Loucy (cell line): Measurements from ENCODE around the gene ASIC2.

Experiments used
- H2AFZ ChIP-seq: fragments of 200-600 bp; sonication (generic); 2 replicates; pipeline ENCODE4 v1.6.0; 2016; ENCODE audit warnings: antibody characterized with exemption, mild to moderate bottlenecking, low read length, moderate library complexity
- H3F3A ChIP-seq: fragments of 200-600 bp; 2 replicates; pipeline ENCODE4 v1.6.0; 2016; ENCODE audit warnings: antibody characterized with exemption, low read depth, mild to moderate bottlenecking
- H3K27me3 ChIP-seq: fragments of 200-600 bp; sonication (generic); 2 replicates; pipeline ENCODE4 v1.6.1; 2014; ENCODE audit warnings: low read length, mild to moderate bottlenecking; ENCODE audit not compliant: insufficient read depth, poor library complexity, severe bottlenecking
- H3K36me3 ChIP-seq: fragments of 200-600 bp; sonication (generic); 2 replicates; pipeline ENCODE4 v1.6.1; 2016; ENCODE audit warnings: low read length; ENCODE audit not compliant: insufficient read depth
- H3K4me1 ChIP-seq: fragments of 200-600 bp; sonication (generic); 2 replicates; pipeline ENCODE4 v1.5.1; 2014; ENCODE audit warnings: low read length, mild to moderate bottlenecking; ENCODE audit not compliant: insufficient read depth, poor library complexity, severe bottlenecking
- H3K4me2 ChIP-seq: fragments of 200-600 bp; sonication (generic); 2 replicates; pipeline ENCODE4 v1.6.0; 2014; ENCODE audit warnings: antibody characterized with exemption, low read length, low read depth, mild to moderate bottlenecking; ENCODE audit not compliant: poor library complexity, severe bottlenecking
- H3K4me3 ChIP-seq: fragments of 200-600 bp; sonication (generic); 2 replicates; pipeline ENCODE4 v1.5.1; 2014; ENCODE audit warnings: low read length, mild to moderate bottlenecking, mixed read lengths; ENCODE audit not compliant: poor library complexity, severe bottlenecking
- H3K79me2 ChIP-seq: fragments of 200-600 bp; sonication (generic); 2 replicates; pipeline ENCODE4 v1.6.1; 2014; ENCODE audit warnings: low read length; ENCODE audit not compliant: insufficient read depth
- H3K9ac ChIP-seq: fragments of 200-600 bp; sonication (generic); 2 replicates; pipeline ENCODE4 v1.6.0; 2014; ENCODE audit warnings: mild to moderate bottlenecking, low read depth, low read length, moderate library complexity; ENCODE audit not compliant: poor library complexity, severe bottlenecking
- H3K9me2 ChIP-seq: fragments of 200-600 bp; sonication (generic); replicated peaks from 2 replicates; pipeline ENCODE4 v1.6.1; 2016; ENCODE audit warnings: low read depth, low read length, mixed read lengths
- H3K9me3 ChIP-seq: fragments of 200-600 bp; sonication (generic); 2 replicates; pipeline ENCODE4 v1.6.1; 2014; ENCODE audit warnings: mild to moderate bottlenecking, antibody characterized with exemption, low read length, low read depth; ENCODE audit not compliant: insufficient read depth
- H4K20me1 ChIP-seq: fragments of 200-600 bp; sonication (generic); 2 replicates; pipeline ENCODE4 v1.6.0; 2014; ENCODE audit warnings: antibody characterized with exemption, low read length, mild to moderate bottlenecking; ENCODE audit not compliant: insufficient read depth, poor library complexity, severe bottlenecking
- EZH2phosphoT487 ChIP-seq: fragments of 200-600 bp; IDR thresholded peaks from 2 replicates; pipeline ENCODE4 v1.6.1; 2018; ENCODE audit warnings: antibody characterized with exemption, mild to moderate bottlenecking, moderate library complexity, borderline replicate concordance
- TF ChIP-seq, protein P1 (sequence below): fragments of 200-600 bp; sonication (generic); conservative IDR thresholded peaks from 2 replicates; pipeline ENCODE4 v1.5.1; 2014; ENCODE audit warnings: mild to moderate bottlenecking, antibody characterized with exemption, low read length

Gene ASIC2

DNA sequence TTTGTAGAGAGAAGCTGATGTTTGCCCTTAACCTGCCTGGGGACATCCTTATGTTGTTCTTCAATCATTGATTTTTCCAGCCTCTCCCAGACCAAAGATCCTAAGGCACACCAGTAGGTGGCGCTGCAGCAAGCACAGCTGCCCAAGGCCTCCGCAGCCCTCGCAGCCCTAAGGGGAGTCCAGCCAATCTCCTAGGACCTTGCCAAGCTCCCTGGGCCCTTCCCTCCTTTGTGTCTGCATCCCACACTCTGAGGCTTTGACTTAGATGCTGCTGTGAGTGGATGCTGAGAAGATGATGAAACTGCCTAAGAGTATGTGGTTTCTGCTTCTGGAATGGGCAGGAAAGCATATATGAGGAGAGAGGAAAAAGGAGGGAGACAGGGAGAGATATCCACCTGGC, 254.4 kb downstream of the ASIC2 start:
- no peaks in the 10 kb centered on the region for H3K9me2 ChIP-seq
- TF ChIP-seq, protein P1, sequence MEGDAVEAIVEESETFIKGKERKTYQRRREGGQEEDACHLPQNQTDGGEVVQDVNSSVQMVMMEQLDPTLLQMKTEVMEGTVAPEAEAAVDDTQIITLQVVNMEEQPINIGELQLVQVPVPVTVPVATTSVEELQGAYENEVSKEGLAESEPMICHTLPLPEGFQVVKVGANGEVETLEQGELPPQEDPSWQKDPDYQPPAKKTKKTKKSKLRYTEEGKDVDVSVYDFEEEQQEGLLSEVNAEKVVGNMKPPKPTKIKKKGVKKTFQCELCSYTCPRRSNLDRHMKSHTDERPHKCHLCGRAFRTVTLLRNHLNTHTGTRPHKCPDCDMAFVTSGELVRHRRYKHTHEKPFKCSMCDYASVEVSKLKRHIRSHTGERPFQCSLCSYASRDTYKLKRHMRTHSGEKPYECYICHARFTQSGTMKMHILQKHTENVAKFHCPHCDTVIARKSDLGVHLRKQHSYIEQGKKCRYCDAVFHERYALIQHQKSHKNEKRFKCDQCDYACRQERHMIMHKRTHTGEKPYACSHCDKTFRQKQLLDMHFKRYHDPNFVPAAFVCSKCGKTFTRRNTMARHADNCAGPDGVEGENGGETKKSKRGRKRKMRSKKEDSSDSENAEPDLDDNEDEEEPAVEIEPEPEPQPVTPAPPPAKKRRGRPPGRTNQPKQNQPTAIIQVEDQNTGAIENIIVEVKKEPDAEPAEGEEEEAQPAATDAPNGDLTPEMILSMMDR: peak; percentile 58
- no peak for TF ChIP-seq EZH2phosphoT487
- H3K4me1 ChIP-seq: no peaks in the 10 kb centered on the region
- no peaks in the 10 kb centered on the region for H3K36me3 ChIP-seq
- H3K9ac ChIP-seq: no peak overlapping the region
- H3K4me3 ChIP-seq: no peak overlapping the region
- H3K4me2 ChIP-seq: no peak overlapping the region
- H3F3A ChIP-seq: no peaks in the 10 kb centered on the region
- no peaks in the 10 kb centered on the region for H3K79me2 ChIP-seq
- no peak overlapping the region for H2AFZ ChIP-seq
- H4K20me1 ChIP-seq: no peaks in the 10 kb centered on the region
- no peaks in the 10 kb centered on the region for H3K9me3 ChIP-seq
- H3K27me3 ChIP-seq: no peaks in the 10 kb centered on the region

- H2AFZ ChIP-seq: no peak overlapping the region
- no peaks in the 10 kb centered on the region for H3K4me1 ChIP-seq
- H3K36me3 ChIP-seq: no peaks in the 10 kb centered on the region
- H3K4me3 ChIP-seq: no peak overlapping the region
- no peaks in the 10 kb centered on the region for H3K79me2 ChIP-seq
- no peaks in the 10 kb centered on the region for H3F3A ChIP-seq
- H3K9me2 ChIP-seq: no peaks in the 10 kb centered on the region
- no peaks in the 10 kb centered on the region for H3K9me3 ChIP-seq
- no peaks in the 10 kb centered on the region for H3K27me3 ChIP-seq
- H3K9ac ChIP-seq: no peak overlapping the region
- TF ChIP-seq, protein P1: no peak
- no peak for TF ChIP-seq EZH2phosphoT487
- H3K4me2 ChIP-seq: no peak overlapping the region
- no peaks in the 10 kb centered on the region for H4K20me1 ChIP-seq
These were observed 259.9 kb downstream of the ASIC2 start for GRCh38 chr17:33033176-33033575.

DNA sequence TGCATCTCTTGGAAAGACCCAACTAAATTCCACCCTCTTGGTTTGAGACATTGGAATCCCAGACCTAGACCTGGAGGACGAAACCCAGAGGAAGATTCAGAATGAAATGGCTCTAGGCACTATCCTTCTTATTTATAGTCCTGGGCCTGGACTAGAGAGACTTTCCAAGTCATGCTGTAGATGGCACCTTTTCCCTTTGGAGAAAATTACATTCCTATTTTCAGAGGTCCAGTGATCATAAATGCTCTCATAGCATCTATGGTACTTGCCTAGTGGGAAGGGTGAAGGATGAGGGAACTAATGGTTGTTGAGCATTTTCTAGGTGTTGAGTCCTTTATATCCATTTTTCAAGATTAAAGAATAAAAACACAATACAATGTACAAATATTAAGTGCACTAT, 264.3 kb downstream of the ASIC2 start:
- no peak overlapping the region for H2AFZ ChIP-seq
- no peak overlapping the region for H3K9ac ChIP-seq
- no peaks in the 10 kb centered on the region for H3K4me1 ChIP-seq
- no peaks in the 10 kb centered on the region for H3K36me3 ChIP-seq
- H3K4me2 ChIP-seq: no peak overlapping the region
- H3F3A ChIP-seq: no peaks in the 10 kb centered on the region
- TF ChIP-seq, protein P1: no peak
- TF ChIP-seq EZH2phosphoT487: no peak
- H3K4me3 ChIP-seq: no peak overlapping the region
- no peaks in the 10 kb centered on the region for H3K27me3 ChIP-seq
- H3K79me2 ChIP-seq: no peaks in the 10 kb centered on the region
- H3K9me3 ChIP-seq: no peaks in the 10 kb centered on the region; the same call in 1 of the 2 replicates
- H3K9me2 ChIP-seq: no peaks in the 10 kb centered on the region
- H4K20me1 ChIP-seq: no peaks in the 10 kb centered on the region
